Measurements from ENCODE around the gene TPCN1. TPM values are rescaled to one million over a fixed set of nuclear protein-coding genes. Genes with fewer than 3 reads are reported as not detected.
A peak's percentile ranks its signal among the peaks of the same experiment; 100 is the strongest.

TPCN1 gene
- polyA plus RNA-seq, 4 donors, result 12.2 to 70.2 (median 34.4) TPM

DNA sequence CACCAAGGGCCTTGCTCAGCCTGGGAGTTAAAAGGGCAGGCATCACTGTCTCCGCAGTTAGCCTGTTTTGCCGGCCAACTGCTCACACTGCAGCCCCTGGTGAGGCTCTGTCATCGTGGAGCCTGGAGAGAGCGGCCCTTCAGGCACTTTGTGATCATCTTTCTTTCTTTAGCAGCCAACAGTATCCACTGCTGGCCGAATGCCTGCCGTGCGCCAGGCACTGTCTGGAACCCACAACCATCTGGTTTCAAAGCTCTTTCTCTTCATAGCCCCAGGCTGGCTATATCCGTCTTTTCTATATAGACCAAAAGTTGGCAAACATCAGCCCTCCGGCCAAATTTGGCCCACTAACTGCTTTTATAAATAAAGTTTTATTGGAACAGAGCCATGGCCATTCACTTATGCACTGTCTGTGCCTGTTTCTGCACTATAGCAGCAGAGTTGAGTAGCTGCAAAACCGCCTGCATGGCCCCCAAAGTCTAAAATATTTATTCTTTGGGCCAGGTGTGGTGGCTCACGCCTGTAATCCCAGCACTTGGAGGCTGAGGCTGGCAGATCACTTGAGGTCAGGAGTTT, 84.1 kb downstream of the TPCN1 start:
- H3K4me1 ChIP-seq (ENCODE audit: control insufficient read depth in 3 of 3, insufficient read depth in 2 of 3, low read depth in 1 of 3, low read length in 2 of 3), result no peaks in the 10 kb centered on the region
- DNase-seq, result no peak
- no peak overlapping the region for H3K27ac ChIP-seq (ENCODE audit: low read depth in 1 of 3, low read length in 2 of 3)
- H3K27me3 ChIP-seq (ENCODE audit: control insufficient read depth in 3 of 3, insufficient read depth in 3 of 3, low read length in 3 of 3), result no peaks in the 10 kb centered on the region
- peaks cover 3 to 56% (median 8%) of the 10 kb centered on the region in 3 donors for H3K36me3 ChIP-seq (ENCODE audit: control insufficient read depth in 3 of 3, insufficient read depth in 2 of 3, low read depth in 1 of 3, low read length in 3 of 3)
- WGBS, 3 donors, result 95 to 97% (median 97%) methylated on average over 11 of the region's 11 CpGs
- H3K9me3 ChIP-seq (ENCODE audit: control insufficient read depth in 2 of 2, insufficient read depth in 1 of 2, low read depth in 1 of 2, low read length in 1 of 2), result no peaks in the 10 kb centered on the region
- no peak overlapping the region for H3K4me3 ChIP-seq (ENCODE audit: low read depth in 1 of 3, low read length in 3 of 3)
- FAIRE-seq, result no peak

DNA sequence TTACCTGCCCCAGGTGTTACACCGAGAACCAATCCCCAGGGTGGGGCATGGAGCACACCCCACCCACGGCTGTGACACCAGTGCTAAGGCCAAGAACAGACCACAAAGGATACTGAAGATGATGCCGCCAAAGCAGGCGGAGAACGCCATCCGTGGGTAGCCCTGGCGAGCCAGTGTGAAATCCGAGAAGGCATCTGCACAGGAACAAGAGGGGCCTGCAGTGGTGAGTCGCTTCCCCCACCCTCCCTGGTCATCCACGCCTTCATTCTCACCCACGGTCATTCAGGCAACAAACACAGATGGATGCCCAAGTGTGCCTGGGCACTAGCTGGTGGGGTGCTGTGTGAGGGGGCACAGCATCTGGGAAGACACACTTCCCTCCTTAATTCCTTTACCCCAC, 85.1 kb downstream of the TPCN1 start:
- no peak for DNase-seq
- no peak overlapping the region for H3K4me3 ChIP-seq (ENCODE audit: low read depth in 1 of 3, low read length in 3 of 3)
- no peaks in the 10 kb centered on the region for H3K4me1 ChIP-seq (ENCODE audit: control insufficient read depth in 3 of 3, insufficient read depth in 2 of 3, low read depth in 1 of 3, low read length in 2 of 3)
- no peak for FAIRE-seq
- H3K27ac ChIP-seq (ENCODE audit: low read depth in 1 of 3, low read length in 2 of 3), result no peak overlapping the region
- H3K27me3 ChIP-seq (ENCODE audit: control insufficient read depth in 3 of 3, insufficient read depth in 3 of 3, low read length in 3 of 3), result no peaks in the 10 kb centered on the region
- peaks cover 3 to 57% (median 8%) of the 10 kb centered on the region in 3 donors for H3K36me3 ChIP-seq (ENCODE audit: control insufficient read depth in 3 of 3, insufficient read depth in 2 of 3, low read depth in 1 of 3, low read length in 3 of 3)
- no peaks in the 10 kb centered on the region for H3K9me3 ChIP-seq (ENCODE audit: control insufficient read depth in 2 of 2, insufficient read depth in 1 of 2, low read depth in 1 of 2, low read length in 1 of 2)
- 90 to 96% (median 90%) methylated on average over 9 to 11 of the region's 11 CpGs for WGBS, 3 donors

DNA sequence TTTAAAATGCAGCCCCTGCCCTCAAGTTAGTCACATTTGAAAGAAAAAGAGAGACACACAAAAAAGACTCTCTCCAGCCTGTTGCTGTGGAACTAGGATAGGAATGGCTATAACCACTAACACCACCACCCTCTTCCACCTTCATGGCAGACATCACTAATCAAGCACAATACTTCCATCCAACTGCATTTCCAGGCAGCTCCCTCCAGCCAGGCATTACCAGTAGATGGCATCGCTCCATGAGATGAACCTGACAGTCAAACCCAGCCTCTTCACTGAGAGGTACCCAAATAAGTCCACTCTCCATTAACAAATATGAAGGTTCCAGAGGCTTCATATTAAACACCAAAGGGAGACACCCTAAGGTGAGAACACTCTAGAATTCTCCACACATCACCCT, 89.2 kb downstream of the TPCN1 start:
- 96 to 100% (median 98%) methylated on average over 1 of the region's 1 CpG for WGBS, 3 donors
- Histone ChIP-seq H3K9me3 (ENCODE audit: control insufficient read depth in 2 of 2, insufficient read depth in 1 of 2, low read depth in 1 of 2, low read length in 1 of 2) (no peaks in the 10 kb centered on the region), H3K4me3 (ENCODE audit: low read depth in 1 of 3, low read length in 3 of 3) (no peak overlapping the region), H3K36me3 (ENCODE audit: control insufficient read depth in 3 of 3, insufficient read depth in 2 of 3, low read depth in 1 of 3, low read length in 3 of 3) (peaks cover 5 to 53% (median 18%) of the 10 kb centered on the region in 3 donors), H3K27me3 (ENCODE audit: control insufficient read depth in 3 of 3, insufficient read depth in 3 of 3, low read length in 3 of 3) (no peaks in the 10 kb centered on the region), H3K4me1 (ENCODE audit: control insufficient read depth in 3 of 3, insufficient read depth in 2 of 3, low read depth in 1 of 3, low read length in 2 of 3) (no peaks in the 10 kb centered on the region), H3K27ac (ENCODE audit: low read depth in 1 of 3, low read length in 2 of 3) (no peak overlapping the region)
- FAIRE-seq (no peak), DNase-seq (peak in 1 of 2 donors; percentile 12)

DNA sequence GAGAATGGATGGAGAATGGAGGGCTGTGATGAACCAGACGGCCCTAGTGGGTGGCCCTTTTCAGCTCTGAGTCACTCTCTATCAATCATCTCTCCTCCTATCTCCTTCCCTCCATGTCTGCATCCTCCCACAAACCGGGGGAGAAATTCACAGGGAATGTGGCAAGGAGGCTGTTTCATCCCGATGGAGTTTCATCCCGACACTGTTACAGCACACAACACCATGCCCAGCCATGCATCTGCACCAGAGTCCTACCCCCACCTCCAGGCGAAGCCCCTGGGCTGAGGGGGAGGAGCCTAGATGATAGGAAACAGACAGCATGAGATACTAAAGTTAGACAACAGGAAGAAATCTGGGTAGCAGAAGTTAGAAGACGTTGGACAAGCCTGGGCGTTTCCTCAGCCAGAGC, 92.9 kb downstream of the TPCN1 start:
- Histone ChIP-seq H3K27me3 (ENCODE audit: control insufficient read depth in 3 of 3, insufficient read depth in 3 of 3, low read length in 3 of 3) (no peaks in the 10 kb centered on the region), H3K4me3 (ENCODE audit: low read depth in 1 of 3, low read length in 3 of 3) (no peak overlapping the region), H3K27ac (ENCODE audit: low read depth in 1 of 3, low read length in 2 of 3) (no peak overlapping the region), H3K9me3 (ENCODE audit: control insufficient read depth in 2 of 2, insufficient read depth in 1 of 2, low read depth in 1 of 2, low read length in 1 of 2) (no peaks in the 10 kb centered on the region), H3K4me1 (ENCODE audit: control insufficient read depth in 3 of 3, insufficient read depth in 2 of 3, low read depth in 1 of 3, low read length in 2 of 3) (no peaks in the 10 kb centered on the region), H3K36me3 (ENCODE audit: control insufficient read depth in 3 of 3, insufficient read depth in 2 of 3, low read depth in 1 of 3, low read length in 3 of 3) (peaks cover 2 to 62% (median 20%) of the 10 kb centered on the region in 3 donors)
- DNase-seq (no peak), FAIRE-seq (no peak)
- WGBS, 3 donors, result 79 to 82% (median 80%) methylated on average over 7 of the region's 7 CpGs

DNA sequence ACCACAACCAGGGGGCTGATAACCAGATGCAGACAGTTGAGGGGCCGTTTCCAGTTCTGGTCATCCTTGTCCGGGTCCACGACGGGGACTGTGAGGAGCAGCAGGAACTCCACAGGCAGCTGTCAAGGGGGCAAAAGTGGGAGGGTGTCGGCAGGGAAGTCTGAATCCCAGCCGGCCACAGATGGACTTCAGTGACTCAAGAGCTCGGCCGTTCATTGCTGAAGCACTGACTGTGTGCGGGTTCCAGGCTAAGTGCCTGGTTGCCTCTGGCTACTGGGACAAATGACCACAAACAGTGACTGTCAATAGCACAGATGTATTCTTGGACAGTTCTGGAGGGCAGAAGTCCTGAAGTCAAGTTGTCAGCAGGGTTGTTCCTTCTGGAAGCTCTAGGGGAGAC, 94.1 kb downstream of the TPCN1 start:
- H3K9me3 ChIP-seq (ENCODE audit: control insufficient read depth in 2 of 2, insufficient read depth in 1 of 2, low read depth in 1 of 2, low read length in 1 of 2), result no peaks in the 10 kb centered on the region
- H3K4me1 ChIP-seq (ENCODE audit: control insufficient read depth in 3 of 3, insufficient read depth in 2 of 3, low read depth in 1 of 3, low read length in 2 of 3), result no peaks in the 10 kb centered on the region
- H3K27ac ChIP-seq (ENCODE audit: low read depth in 1 of 3, low read length in 2 of 3), result no peak overlapping the region
- H3K27me3 ChIP-seq (ENCODE audit: control insufficient read depth in 3 of 3, insufficient read depth in 3 of 3, low read length in 3 of 3), result no peaks in the 10 kb centered on the region
- FAIRE-seq, result no peak
- peaks cover 2 to 63% (median 20%) of the 10 kb centered on the region in 3 donors for H3K36me3 ChIP-seq (ENCODE audit: control insufficient read depth in 3 of 3, insufficient read depth in 2 of 3, low read depth in 1 of 3, low read length in 3 of 3)
- 83 to 92% (median 91%) methylated on average over 9 of the region's 9 CpGs for WGBS, 3 donors
- no peak overlapping the region for H3K4me3 ChIP-seq (ENCODE audit: low read depth in 1 of 3, low read length in 3 of 3)
- DNase-seq, result no peak

DNA sequence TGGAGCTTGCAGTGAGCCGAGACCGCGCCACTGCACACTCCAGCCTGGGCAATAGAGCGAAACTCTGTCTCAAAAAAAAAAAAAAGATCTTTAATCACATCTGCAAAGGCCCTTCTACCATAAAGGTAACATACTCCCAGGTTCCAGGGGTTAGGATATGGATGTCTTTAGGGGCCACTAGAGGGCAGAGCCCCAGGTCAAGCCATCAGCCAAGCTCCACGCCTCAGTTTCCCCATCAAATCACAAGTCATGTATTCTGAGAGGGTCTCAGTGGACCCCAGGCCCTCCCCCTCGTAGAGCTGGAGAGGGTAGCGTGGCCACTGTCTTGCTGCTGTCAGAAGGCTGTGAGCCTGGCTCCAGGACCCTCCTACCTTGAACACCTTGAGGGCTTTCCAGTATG, 94.9 kb downstream of the TPCN1 start:
- H3K4me3 ChIP-seq (ENCODE audit: low read depth in 1 of 3, low read length in 3 of 3), result no peak overlapping the region
- no peaks in the 10 kb centered on the region for H3K9me3 ChIP-seq (ENCODE audit: control insufficient read depth in 2 of 2, insufficient read depth in 1 of 2, low read depth in 1 of 2, low read length in 1 of 2)
- FAIRE-seq (no peak), DNase-seq (no peak)
- H3K36me3 ChIP-seq (ENCODE audit: control insufficient read depth in 3 of 3, insufficient read depth in 2 of 3, low read depth in 1 of 3, low read length in 3 of 3), result peaks cover 2 to 71% (median 22%) of the 10 kb centered on the region in 3 donors
- 92 to 96% (median 93%) methylated on average over 3 to 7 of the region's 7 CpGs for WGBS, 3 donors
- H3K4me1 ChIP-seq (ENCODE audit: control insufficient read depth in 3 of 3, insufficient read depth in 2 of 3, low read depth in 1 of 3, low read length in 2 of 3), result no peaks in the 10 kb centered on the region
- no peaks in the 10 kb centered on the region for H3K27me3 ChIP-seq (ENCODE audit: control insufficient read depth in 3 of 3, insufficient read depth in 3 of 3, low read length in 3 of 3)
- no peak overlapping the region for H3K27ac ChIP-seq (ENCODE audit: low read depth in 1 of 3, low read length in 2 of 3)

DNA sequence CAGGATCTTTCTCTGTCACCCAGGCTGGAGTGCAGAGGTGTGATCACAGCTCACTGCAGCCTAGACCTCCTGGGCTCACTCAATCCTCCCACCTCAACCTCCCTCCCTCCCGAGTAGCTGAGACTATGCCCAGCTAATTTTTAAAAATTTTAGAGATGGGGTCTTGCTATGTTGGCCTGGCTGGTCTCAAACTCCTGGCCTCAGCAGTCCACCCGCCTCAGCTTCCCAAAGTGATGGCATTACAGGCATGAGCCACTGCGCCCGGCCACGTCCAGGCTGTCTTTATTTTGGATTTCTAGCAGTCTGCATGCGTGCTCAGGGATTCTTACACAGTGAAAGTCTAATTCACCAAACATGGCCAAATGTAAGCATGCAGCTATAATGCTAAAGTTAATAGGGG, 95.9 kb downstream of the TPCN1 start:
- FAIRE-seq (no peak), DNase-seq (no peak)
- H3K27ac ChIP-seq (ENCODE audit: low read depth in 1 of 3, low read length in 2 of 3), result no peak overlapping the region
- 95 to 98% (median 95%) methylated on average over 6 of the region's 6 CpGs for WGBS, 3 donors
- H3K4me3 ChIP-seq (ENCODE audit: low read depth in 1 of 3, low read length in 3 of 3), result no peak overlapping the region
- H3K36me3 ChIP-seq (ENCODE audit: control insufficient read depth in 3 of 3, insufficient read depth in 2 of 3, low read depth in 1 of 3, low read length in 3 of 3), result peaks cover 2 to 67% (median 23%) of the 10 kb centered on the region in 3 donors
- H3K27me3 ChIP-seq (ENCODE audit: control insufficient read depth in 3 of 3, insufficient read depth in 3 of 3, low read length in 3 of 3), result no peaks in the 10 kb centered on the region
- H3K9me3 ChIP-seq (ENCODE audit: control insufficient read depth in 2 of 2, insufficient read depth in 1 of 2, low read depth in 1 of 2, low read length in 1 of 2), result no peaks in the 10 kb centered on the region
- no peaks in the 10 kb centered on the region for H3K4me1 ChIP-seq (ENCODE audit: control insufficient read depth in 3 of 3, insufficient read depth in 2 of 3, low read depth in 1 of 3, low read length in 2 of 3)

DNA sequence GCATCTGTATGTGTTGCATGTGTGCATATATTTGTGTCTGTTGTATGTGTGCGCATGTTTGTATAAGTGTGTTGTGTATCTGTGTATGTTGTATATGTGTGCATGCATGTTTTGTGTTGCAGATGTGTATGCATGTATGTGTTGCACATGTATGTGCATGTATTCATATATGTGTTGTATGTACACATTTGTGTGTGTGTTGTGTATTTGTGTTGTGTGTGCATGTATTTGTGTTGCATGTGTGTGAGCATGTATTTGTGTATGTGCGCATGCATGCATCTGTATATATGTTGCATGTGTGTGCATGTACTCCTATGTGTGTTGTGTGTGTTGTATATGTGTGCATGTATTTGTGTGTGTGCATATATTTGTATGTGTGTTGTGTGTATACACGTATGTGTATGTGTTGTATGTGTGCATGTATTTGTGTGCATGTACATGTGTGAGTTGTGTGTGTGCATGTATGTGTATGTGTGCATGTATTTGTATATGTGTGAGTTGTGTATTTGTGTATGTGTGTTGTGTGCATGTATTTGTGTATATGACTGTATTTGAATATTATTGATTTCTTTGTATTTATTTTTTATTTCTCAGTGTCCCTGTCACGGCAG, 96.9 kb downstream of the TPCN1 start:
- peaks cover 2 to 64% (median 21%) of the 10 kb centered on the region in 3 donors for H3K36me3 ChIP-seq (ENCODE audit: control insufficient read depth in 3 of 3, insufficient read depth in 2 of 3, low read depth in 1 of 3, low read length in 3 of 3)

More for the DNA sequence above, 96.9 kb downstream of the TPCN1 start:
- FAIRE-seq (no peak), DNase-seq (no peak)
- no peaks in the 10 kb centered on the region for H3K4me1 ChIP-seq (ENCODE audit: control insufficient read depth in 3 of 3, insufficient read depth in 2 of 3, low read depth in 1 of 3, low read length in 2 of 3)
- H3K4me3 ChIP-seq (ENCODE audit: low read depth in 1 of 3, low read length in 3 of 3), result no peak overlapping the region
- H3K27ac ChIP-seq (ENCODE audit: low read depth in 1 of 3, low read length in 2 of 3), result no peak overlapping the region
- H3K27me3 ChIP-seq (ENCODE audit: control insufficient read depth in 3 of 3, insufficient read depth in 3 of 3, low read length in 3 of 3), result no peaks in the 10 kb centered on the region
- H3K9me3 ChIP-seq (ENCODE audit: control insufficient read depth in 2 of 2, insufficient read depth in 1 of 2, low read depth in 1 of 2, low read length in 1 of 2), result no peaks in the 10 kb centered on the region
- 93 to 96% (median 94%) methylated on average over 4 of the region's 4 CpGs for WGBS, 3 donors

Measured in small intestine (tissue), 7 donors.